Esophagus squamous epithelium (tissue), 4 donors: ENCODE data around the gene SALL4.

Experiments used
- POLR2A ChIP-seq, 4 donors: fragments of 450-650 bp; IDR thresholded peaks; one replicate each; pipeline ENCODE4 v1.6.1; 2017; ENCODE audit warnings: antibody characterized with exemption in 4 of 4, mild to moderate bottlenecking in 4 of 4, moderate library complexity in 3 of 4
- TF ChIP-seq, protein P1 (sequence below), 6 experiments: fragments of 450-650 bp in 4 of 6; fragments of 200-600 bp in 2 of 6; sonication (generic) in 2 of 6; IDR thresholded peaks; one replicate each; pipeline ENCODE4 v1.5.1; 2016 to 2019; ENCODE audit warnings: antibody characterized with exemption in 6 of 6, mild to moderate bottlenecking in 4 of 6, moderate library complexity in 4 of 6

DNA sequence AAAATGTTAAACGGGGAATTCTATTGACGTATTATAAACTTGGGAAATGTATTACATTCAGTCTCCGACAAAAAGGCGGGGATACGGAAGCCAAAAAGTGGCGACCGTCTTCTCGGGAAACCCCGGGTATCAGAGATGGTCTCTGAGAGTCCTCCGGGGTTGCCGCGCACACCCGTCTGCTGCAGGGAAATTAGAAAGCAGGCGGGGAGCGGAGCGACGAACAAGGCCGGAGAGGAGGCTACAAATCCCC, 1.5 kb downstream of the SALL4 start:
- TF ChIP-seq, protein P1, sequence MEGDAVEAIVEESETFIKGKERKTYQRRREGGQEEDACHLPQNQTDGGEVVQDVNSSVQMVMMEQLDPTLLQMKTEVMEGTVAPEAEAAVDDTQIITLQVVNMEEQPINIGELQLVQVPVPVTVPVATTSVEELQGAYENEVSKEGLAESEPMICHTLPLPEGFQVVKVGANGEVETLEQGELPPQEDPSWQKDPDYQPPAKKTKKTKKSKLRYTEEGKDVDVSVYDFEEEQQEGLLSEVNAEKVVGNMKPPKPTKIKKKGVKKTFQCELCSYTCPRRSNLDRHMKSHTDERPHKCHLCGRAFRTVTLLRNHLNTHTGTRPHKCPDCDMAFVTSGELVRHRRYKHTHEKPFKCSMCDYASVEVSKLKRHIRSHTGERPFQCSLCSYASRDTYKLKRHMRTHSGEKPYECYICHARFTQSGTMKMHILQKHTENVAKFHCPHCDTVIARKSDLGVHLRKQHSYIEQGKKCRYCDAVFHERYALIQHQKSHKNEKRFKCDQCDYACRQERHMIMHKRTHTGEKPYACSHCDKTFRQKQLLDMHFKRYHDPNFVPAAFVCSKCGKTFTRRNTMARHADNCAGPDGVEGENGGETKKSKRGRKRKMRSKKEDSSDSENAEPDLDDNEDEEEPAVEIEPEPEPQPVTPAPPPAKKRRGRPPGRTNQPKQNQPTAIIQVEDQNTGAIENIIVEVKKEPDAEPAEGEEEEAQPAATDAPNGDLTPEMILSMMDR (IDR thresholded peaks at IDR 0.05) = no peak
- TF ChIP-seq POLR2A (IDR thresholded peaks at IDR 0.05) = no peak
